ENCODE measurements around the gene DYNC2LI1. TPM values are rescaled to one million over a fixed set of nuclear protein-coding genes. Genes with fewer than 3 reads are reported as not detected.
"Not testable (repeated sequence)": the region's sequence is repeated elsewhere in the genome, so short reads cannot be mapped to it uniquely, and the experiment has no call there.

Gene DYNC2LI1
- total RNA-seq, result 10 to 100 TPM; 19.5 to 28.4 TPM

- ChIA-PET CTCF (interaction anchor here (0.7 to 1.8 kb wide), 6 partner anchors 9 to 169 kb away, joined by 3 to 5 read pairs (median 4); no protein-coding TSS in a partner anchor), POLR2A (no interaction called here)
- no peaks in the 10 kb centered on the region for H3K36me3 Mint-ChIP-seq (ENCODE audit: low read depth)
- peak within 1 kb of the TSS; percentile 74 for H3K27ac Mint-ChIP-seq
- no peaks in the 10 kb centered on the region for H3K27me3 Mint-ChIP-seq
- peak; percentile 94 for ATAC-seq
- H3K4me3 Mint-ChIP-seq, result peak within 1 kb of the TSS; percentile 95
- intact Hi-C loops (cut with DNase I, micrococcal nuclease), result loop anchor here (1.0 to 10.0 kb wide), 6 partner anchors 137 to 587 kb away; partner anchors contain the start of genes PLEKHH2 (in 2 of the 2), CAMKMT (in 1 of the 2), PPM1B (in 1 of the 2) and PREPL (in 1 of the 2)
- H3K4me1 Mint-ChIP-seq, result peaks cover 29% of the 10 kb centered on the region
- no peaks in the 10 kb centered on the region for H3K9me3 Mint-ChIP-seq (ENCODE audit: low read depth)
- DNase-seq, result peak; percentile 92
These were observed at the start of gene DYNC2LI1 for GRCh38 chr2:43773876-43774613. Gene DYNC2LI1 (plus strand): TSS chr2:43774039. CDS start chr2:43774139, 100 bp downstream.

GRCh38 chr2:43724728-43725526 is 48.9 kb upstream of the DYNC2LI1 start:
- ChIA-PET POLR2A (no interaction called here), CTCF (interaction anchor here (0.6 to 0.9 kb wide), 2 partner anchors 112 to 128 kb away, joined by 3 to 4 read pairs; no protein-coding TSS in a partner anchor)
- H3K36me3 Mint-ChIP-seq (ENCODE audit: low read depth), result no peaks in the 10 kb centered on the region
- intact Hi-C loops (cut with DNase I, micrococcal nuclease), result no loop called here
- no peak overlapping the region for H3K27ac Mint-ChIP-seq
- no peaks in the 10 kb centered on the region for H3K4me1 Mint-ChIP-seq
- no peak for ATAC-seq
- no peak for DNase-seq
- H3K4me3 Mint-ChIP-seq, result no peak overlapping the region
- peaks cover 6% of the 10 kb centered on the region for H3K27me3 Mint-ChIP-seq
- H3K9me3 Mint-ChIP-seq (ENCODE audit: low read depth), result no peaks in the 10 kb centered on the region

GRCh38 chr2:43725711-43726246 is 48.1 kb upstream of the DYNC2LI1 start:
- H3K9me3 Mint-ChIP-seq (ENCODE audit: low read depth), result no peaks in the 10 kb centered on the region
- no peak overlapping the region for H3K4me3 Mint-ChIP-seq
- intact Hi-C loops (cut with DNase I, micrococcal nuclease), result no loop called here
- DNase-seq, result no peak
- no peaks in the 10 kb centered on the region for H3K4me1 Mint-ChIP-seq
- peaks cover 6% of the 10 kb centered on the region for H3K27me3 Mint-ChIP-seq
- H3K36me3 Mint-ChIP-seq (ENCODE audit: low read depth), result no peaks in the 10 kb centered on the region
- ATAC-seq, result no peak
- CTCF ChIA-PET, result no interaction called here
- POLR2A ChIA-PET, result no interaction called here
- no peak overlapping the region for H3K27ac Mint-ChIP-seq

GRCh38 chr2:43726961-43727633 is 46.7 kb upstream of the DYNC2LI1 start:
- ATAC-seq; POLR2A ChIA-PET; H3K27me3 Mint-ChIP-seq; intact Hi-C loops (cut with DNase I, micrococcal nuclease); H3K9me3 Mint-ChIP-seq (ENCODE audit: low read depth); H3K36me3 Mint-ChIP-seq (ENCODE audit: low read depth); CTCF ChIA-PET; H3K27ac Mint-ChIP-seq; H3K4me1 Mint-ChIP-seq; H3K4me3 Mint-ChIP-seq; DNase-seq: not testable (repeated sequence)

- Mint-ChIP-seq H3K27ac (no peak overlapping the region), H3K4me3 (no peak overlapping the region), H3K9me3 (ENCODE audit: low read depth) (no peaks in the 10 kb centered on the region), H3K4me1 (no peaks in the 10 kb centered on the region), H3K27me3 (peaks cover 9% of the 10 kb centered on the region), H3K36me3 (ENCODE audit: low read depth) (no peaks in the 10 kb centered on the region)
- no peak for DNase-seq
- ChIA-PET POLR2A (no interaction called here), CTCF (no interaction called here)
- no peak for ATAC-seq
- intact Hi-C loops (cut with DNase I, micrococcal nuclease), result no loop called here
These were observed 46.2 kb upstream of the DYNC2LI1 start for GRCh38 chr2:43727634-43728014.

GRCh38 chr2:43729491-43730174 is 44.2 kb upstream of the DYNC2LI1 start:
- Mint-ChIP-seq H3K9me3 (ENCODE audit: low read depth) (no peaks in the 10 kb centered on the region), H3K27ac (no peak overlapping the region), H3K4me3 (no peak overlapping the region), H3K36me3 (ENCODE audit: low read depth) (no peaks in the 10 kb centered on the region), H3K27me3 (peaks cover 10% of the 10 kb centered on the region), H3K4me1 (no peaks in the 10 kb centered on the region)
- intact Hi-C loops (cut with DNase I, micrococcal nuclease), result no loop called here
- DNase-seq (no peak), ATAC-seq (no peak)
- ChIA-PET CTCF (no interaction called here), POLR2A (no interaction called here)

GRCh38 chr2:43731211-43731610 is 42.6 kb upstream of the DYNC2LI1 start:
- no peaks in the 10 kb centered on the region for H3K36me3 Mint-ChIP-seq (ENCODE audit: low read depth)
- intact Hi-C loops (cut with DNase I, micrococcal nuclease), result no loop called here
- DNase-seq (no peak), ATAC-seq (no peak)
- H3K4me1 Mint-ChIP-seq, result no peaks in the 10 kb centered on the region
- ChIA-PET CTCF (no interaction called here), POLR2A (no interaction called here)
- no peaks in the 10 kb centered on the region for H3K9me3 Mint-ChIP-seq (ENCODE audit: low read depth)
- no peak overlapping the region for H3K4me3 Mint-ChIP-seq
- H3K27me3 Mint-ChIP-seq, result peaks cover 10% of the 10 kb centered on the region
- no peak overlapping the region for H3K27ac Mint-ChIP-seq

- H3K9me3 Mint-ChIP-seq (ENCODE audit: low read depth), result no peaks in the 10 kb centered on the region
- no peak overlapping the region for H3K27ac Mint-ChIP-seq
- DNase-seq, result no peak
- H3K36me3 Mint-ChIP-seq (ENCODE audit: low read depth), result no peaks in the 10 kb centered on the region
- H3K27me3 Mint-ChIP-seq, result peaks cover 15% of the 10 kb centered on the region
- ATAC-seq, result no peak
- no peak overlapping the region for H3K4me3 Mint-ChIP-seq
- H3K4me1 Mint-ChIP-seq, result no peaks in the 10 kb centered on the region
- ChIA-PET CTCF (no interaction called here), POLR2A (no interaction called here)
- intact Hi-C loops (cut with DNase I, micrococcal nuclease), result no loop called here
These were observed 37.2 kb upstream of the DYNC2LI1 start for GRCh38 chr2:43736637-43737036.

- Mint-ChIP-seq H3K9me3 (ENCODE audit: low read depth) (no peaks in the 10 kb centered on the region), H3K27me3 (peaks cover 15% of the 10 kb centered on the region), H3K36me3 (ENCODE audit: low read depth) (no peaks in the 10 kb centered on the region), H3K4me1 (no peaks in the 10 kb centered on the region), H3K27ac (no peak overlapping the region), H3K4me3 (no peak overlapping the region)
- DNase-seq (no peak), ATAC-seq (no peak)
- intact Hi-C loops (cut with DNase I, micrococcal nuclease), result no loop called here
- ChIA-PET POLR2A (no interaction called here), CTCF (no interaction called here)
These were observed 36.6 kb upstream of the DYNC2LI1 start for GRCh38 chr2:43737097-43737854.

GRCh38 chr2:43737855-43738254 is 36.0 kb upstream of the DYNC2LI1 start:
- no peak overlapping the region for H3K27ac Mint-ChIP-seq
- H3K27me3 Mint-ChIP-seq, result peaks cover 11% of the 10 kb centered on the region
- DNase-seq, result no peak
- H3K9me3 Mint-ChIP-seq (ENCODE audit: low read depth), result no peaks in the 10 kb centered on the region
- H3K36me3 Mint-ChIP-seq (ENCODE audit: low read depth), result no peaks in the 10 kb centered on the region
- H3K4me3 Mint-ChIP-seq, result no peak overlapping the region
- POLR2A ChIA-PET, result no interaction called here
- intact Hi-C loops (cut with DNase I, micrococcal nuclease), result no loop called here
- CTCF ChIA-PET, result no interaction called here
- no peak for ATAC-seq
- no peaks in the 10 kb centered on the region for H3K4me1 Mint-ChIP-seq

GRCh38 chr2:43738257-43738656 is 35.6 kb upstream of the DYNC2LI1 start:
- Mint-ChIP-seq H3K4me1 (no peaks in the 10 kb centered on the region), H3K36me3 (ENCODE audit: low read depth) (no peaks in the 10 kb centered on the region), H3K27ac (no peak overlapping the region), H3K27me3 (peaks cover 11% of the 10 kb centered on the region), H3K9me3 (ENCODE audit: low read depth) (no peaks in the 10 kb centered on the region), H3K4me3 (no peak overlapping the region)
- ChIA-PET CTCF (no interaction called here), POLR2A (no interaction called here)
- intact Hi-C loops (cut with DNase I, micrococcal nuclease), result no loop called here
- no peak for ATAC-seq
- DNase-seq, result no peak
